NCI-H69 (cell line): ENCODE measurements around the gene CERS4.
"Not testable (repeated sequence)": the region's sequence is repeated elsewhere in the genome, so short reads cannot be mapped to it uniquely, and the experiment has no call there.

Source experiments
- DNase-seq: peaks from one replicate; lab custom pipeline; 2025; lab: John Stamatoyannopoulos, UW

CERS4 gene, protein sequence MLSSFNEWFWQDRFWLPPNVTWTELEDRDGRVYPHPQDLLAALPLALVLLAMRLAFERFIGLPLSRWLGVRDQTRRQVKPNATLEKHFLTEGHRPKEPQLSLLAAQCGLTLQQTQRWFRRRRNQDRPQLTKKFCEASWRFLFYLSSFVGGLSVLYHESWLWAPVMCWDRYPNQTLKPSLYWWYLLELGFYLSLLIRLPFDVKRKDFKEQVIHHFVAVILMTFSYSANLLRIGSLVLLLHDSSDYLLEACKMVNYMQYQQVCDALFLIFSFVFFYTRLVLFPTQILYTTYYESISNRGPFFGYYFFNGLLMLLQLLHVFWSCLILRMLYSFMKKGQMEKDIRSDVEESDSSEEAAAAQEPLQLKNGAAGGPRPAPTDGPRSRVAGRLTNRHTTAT

DNA sequence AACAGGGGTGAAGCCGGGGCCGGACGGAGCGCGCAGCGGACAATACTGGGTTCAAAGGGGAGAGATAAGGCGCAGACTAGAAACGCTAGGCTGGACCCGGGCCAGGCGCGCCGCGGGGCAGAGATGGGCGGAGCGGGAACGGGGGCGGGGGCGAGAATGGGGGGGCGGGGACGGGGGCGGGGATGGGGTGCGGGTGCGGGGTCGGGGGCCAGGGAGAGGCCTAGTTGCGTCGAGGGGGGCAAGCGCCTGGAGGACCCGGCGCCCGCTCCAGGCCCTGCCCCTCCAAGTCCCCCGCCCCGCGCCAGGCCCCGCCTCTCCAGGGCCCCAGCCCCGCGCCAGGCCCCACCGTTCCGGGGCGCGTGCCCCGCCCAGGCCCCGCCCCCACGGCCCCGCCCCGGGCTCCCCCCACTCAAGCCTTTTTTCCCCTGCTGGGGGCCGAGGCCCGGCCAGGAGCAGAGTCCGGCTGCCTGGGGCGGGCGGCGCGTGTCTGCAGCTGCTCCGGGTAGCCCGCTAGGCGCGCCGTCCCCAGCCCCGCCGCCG is at the start of gene CERS4:
Gene CERS4 (plus strand): TSS at position 449 of the 540 bp plus-strand sequence. CDS start 41,707 bp downstream, outside the sequence.
- DNase-seq, result peak; percentile 85

DNA sequence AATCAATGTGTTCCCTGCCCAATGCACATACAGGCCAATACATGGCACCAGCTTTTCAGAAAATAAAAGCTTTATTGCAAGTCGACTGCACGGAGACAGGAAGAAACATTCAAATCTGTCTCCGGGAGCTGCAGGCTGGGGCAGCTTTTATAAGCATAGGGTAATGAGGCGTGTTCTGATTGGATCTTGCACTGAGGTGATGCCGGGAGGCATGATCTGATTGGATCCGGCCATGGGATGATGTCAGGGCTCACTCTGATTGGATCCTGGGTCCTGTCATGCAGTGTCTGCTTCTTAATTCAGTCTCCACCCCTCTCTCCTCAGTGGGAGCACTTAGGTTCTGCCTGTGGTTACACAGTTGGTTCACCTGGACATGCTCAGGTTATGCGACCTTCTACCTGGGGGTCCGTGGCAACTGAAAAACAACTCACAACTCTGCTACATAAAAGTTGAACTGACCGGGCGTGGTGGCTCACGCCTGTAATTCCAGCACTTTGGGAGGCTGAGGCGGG is 48.0 kb upstream of the CERS4 start:
- DNase-seq, result peak; percentile 31

DNA sequence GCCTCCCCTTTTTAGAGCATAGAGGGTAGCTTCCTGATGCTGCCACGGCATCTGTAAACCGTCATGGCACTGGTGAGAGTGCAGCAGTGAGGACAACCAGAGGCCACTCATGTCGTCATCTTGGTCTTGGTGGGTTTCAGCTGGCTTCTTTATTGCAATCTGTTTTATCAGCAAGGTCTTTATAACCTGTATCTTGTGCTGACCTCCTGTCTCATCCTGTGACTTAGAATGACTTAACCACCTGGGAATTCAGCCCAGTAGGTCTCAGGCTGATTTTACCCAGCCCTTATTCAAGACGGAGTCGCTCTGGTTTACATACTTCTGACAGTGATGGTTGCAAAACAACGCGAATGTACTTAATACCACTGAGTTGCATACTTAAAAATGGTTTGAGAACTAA is 45.4 kb upstream of the CERS4 start:
- no peak for DNase-seq

DNA sequence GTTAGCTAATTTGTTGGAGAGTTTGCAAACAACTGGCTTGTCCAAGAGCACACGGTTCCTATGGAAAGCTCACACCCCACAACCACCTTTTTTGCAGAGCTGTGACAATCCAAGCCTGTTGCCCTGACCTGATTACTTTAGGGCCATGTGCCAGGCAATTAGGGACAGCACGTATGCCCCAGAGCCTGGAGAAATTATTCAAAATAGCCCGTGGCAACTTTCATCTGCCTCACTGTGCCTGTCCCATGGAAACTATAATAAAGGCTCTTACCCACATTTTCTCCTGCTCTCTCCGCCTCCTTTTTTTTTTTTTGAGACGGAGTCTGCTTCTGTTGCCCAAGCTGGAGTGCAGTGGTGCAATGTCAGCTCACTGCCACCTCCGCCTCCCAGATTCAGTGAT is 41.2 kb upstream of the CERS4 start:
- no peak for DNase-seq

DNA sequence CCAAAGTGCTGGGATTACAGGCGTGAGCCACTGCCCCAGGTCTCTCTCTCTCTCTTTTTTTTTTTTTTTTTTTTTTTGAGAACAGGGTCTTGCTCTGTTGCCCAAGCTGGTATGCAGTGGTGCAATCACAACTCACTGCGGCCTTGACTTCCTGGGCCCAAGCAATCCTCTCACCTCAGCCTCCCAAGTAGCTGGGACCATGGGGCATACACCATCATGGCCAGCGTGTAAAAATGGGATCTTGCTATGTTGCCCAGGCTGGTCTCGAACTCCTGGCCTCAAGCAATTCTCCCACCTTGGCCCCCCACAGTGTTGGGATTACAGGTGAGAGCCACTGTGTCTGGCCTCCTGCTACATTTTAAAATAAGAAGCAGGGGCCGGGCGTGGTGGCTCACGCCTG is 40.6 kb upstream of the CERS4 start:
- DNase-seq, result no peak

DNA sequence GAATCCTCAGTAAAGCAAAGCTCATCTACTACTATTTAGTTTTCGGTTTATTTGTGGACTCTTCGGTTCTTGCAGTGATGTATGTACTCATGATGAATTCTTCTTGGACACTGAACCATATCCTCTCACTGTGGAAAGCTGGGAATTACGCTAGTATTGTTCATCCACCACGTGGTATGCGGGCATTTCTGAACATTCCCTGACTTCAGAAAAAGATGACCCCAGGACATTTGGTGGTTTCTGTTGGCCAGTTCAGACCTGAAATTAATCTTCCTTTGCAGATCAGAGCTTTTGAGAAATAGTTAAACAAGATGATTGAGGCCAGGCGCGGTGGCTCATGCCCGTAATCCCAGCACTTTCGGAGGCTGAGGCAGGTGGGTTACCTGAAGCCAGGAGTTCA is 34.5 kb upstream of the CERS4 start:
- DNase-seq, result no peak

DNA sequence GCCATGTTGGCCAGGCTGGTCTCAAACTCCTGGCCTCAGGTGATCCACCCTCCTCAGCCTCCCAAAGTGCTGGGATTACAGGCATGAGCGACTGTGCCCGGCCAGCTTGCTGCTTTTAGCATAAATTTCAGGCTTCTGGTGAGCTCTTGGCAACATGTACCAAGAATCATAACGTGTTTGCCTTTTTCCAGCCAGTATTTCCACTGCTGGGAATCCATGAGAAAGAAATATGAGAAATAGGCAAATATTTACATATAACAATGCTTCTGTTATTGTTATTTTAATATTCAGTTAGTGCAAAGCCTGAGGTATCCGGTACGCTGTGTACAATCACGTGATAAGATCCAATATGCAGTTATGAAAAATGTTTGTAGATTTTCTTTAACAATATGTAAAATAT is 29.2 kb upstream of the CERS4 start:
- peak; percentile 21 for DNase-seq

DNA sequence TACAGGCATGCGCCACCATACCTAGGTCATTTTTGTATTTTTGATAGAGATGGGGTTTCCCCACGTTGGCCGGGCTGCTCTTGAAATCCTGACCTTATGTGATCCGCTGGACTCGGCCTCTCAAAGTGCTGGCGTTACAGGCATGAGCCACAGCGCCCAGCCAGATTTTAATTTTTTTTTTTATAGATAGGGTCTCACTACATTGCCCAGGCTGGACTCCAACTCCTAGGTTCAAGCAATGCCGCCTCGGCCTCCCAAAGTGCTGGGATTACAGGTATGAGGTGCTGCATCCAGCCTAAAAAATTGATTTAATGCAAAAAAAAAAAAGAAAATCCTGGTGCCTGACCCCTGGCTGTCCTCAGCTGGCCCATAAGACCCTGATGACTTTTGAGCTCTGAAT is 24.9 kb upstream of the CERS4 start:
- no peak for DNase-seq

DNA sequence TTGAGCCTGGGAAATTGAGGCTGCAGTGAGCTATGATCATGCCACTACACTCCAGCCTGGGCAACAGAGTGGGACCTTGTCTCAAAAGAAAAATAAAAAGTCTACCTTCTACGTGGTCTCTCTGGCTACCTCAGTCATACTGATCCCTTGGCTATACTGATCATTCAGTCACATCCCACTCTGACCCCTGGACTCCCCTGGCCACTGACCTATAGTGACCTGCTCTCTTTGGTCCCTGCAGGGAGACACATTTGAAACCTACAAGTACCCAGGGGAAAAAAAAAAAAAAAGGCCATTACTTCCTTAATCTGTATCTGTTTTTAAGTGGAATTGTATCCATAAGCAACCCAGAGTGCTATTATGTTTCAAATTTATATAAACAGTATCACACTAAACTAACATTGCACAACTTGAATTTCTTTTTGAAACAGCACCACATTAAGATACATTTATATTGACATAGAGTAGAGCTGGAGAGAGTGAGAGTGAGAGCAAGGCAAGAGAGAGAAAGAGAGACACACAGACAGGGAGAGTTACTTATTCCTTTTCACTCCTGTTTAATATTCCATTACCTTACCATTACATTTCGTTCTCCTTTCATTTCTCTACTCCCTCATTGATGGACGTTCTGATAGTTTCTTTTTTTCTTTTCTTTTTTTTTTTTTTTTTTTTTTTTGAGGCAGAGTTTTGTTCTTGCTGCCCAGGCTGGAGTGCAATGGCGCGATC is 23.7 kb upstream of the CERS4 start:
- no peak for DNase-seq

DNA sequence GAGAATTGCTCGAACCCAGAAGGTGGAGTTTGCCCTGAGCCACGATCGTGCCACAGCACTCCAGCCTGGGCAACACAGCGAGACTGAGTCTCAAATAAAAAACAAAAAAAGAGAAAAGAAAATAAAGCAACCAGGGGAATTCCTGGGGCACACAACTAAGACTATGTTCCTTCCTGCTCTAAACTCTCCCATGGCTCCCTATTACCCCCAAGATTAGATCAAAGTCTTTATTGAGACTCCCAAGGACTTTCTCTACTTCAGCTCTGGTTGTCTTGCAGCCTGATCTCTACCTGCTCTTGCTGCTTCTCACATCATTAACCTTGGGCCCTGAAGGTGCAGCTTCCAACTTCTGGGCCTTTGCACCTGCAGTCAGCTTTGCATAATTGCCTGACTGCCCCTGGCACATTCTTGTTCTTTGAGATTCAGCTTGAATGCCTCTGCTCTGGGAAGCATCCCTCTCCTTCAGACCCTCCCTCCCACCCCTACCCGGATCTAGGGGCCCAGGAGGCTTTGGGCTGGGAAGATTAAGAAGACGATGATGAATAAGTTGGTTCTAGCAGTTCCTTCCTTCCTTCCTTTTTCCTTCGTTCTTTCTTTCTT is 16.8 kb upstream of the CERS4 start:
- no peak for DNase-seq

DNA sequence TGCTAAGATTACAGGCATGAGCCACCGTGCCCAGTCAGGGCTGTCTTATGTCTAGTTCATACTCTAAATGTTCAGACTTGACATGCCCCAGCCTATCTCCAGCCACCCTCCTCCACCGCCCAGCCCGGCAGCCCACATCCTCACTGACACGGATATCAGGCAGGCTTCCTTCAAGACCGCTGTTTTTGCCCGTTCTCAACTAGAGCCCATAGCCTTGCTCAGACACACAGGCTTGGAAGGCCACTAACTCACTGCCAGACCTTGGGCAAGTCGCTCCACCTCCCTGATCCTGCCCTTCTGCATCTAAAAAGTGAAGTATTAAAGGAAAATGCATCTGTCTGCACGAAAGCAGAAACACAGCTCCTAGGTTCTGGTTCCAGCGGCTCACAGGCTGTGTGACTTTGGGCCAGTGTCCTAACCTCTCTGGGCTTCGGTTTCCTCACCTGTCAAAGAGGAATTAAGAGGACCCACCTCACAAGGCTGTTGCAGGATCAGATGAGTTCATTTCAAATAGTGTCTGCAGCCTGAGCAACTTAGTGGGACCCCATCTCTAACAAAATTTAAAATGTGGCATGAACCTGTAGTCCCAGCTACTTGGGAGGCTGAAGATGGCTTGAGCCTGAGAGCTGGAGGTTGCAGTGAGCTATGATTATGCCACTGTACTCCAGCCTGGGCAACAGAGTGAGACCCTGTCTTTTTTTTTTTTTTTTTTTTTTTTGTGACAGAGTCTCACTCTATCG is 14.5 kb upstream of the CERS4 start:
- DNase-seq, result no peak

DNA sequence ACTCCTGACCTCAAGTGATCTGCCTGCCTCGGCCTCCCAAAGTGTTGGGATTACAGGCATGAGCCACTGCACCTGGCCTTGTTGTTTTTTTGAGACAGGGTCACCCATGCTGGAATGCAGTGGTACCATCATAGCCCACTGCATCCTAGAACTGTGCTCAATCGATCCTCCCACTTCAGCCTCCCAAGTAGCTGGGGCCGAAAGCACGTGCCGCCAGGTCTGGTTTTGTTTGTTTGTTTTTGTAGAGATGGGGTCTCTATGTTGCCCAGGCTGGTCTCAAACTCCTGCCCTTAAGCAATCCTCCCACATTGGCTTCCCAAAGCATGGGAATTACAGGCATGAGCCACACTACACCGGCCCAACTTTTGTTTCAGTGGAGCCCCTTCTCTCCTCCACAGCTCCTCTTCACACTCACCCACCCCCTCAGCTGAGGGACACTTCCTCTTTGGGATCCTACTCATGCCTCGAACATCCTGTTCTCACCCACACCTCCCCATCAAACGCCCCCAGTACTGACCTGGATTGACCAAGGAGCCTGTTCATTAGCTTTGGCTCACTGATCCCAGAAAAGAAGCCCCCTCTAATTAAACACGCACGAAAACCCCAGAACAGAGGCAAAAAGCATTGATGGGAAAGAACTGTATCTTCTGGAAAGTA is 12.8 kb upstream of the CERS4 start:
- DNase-seq, result no peak

DNA sequence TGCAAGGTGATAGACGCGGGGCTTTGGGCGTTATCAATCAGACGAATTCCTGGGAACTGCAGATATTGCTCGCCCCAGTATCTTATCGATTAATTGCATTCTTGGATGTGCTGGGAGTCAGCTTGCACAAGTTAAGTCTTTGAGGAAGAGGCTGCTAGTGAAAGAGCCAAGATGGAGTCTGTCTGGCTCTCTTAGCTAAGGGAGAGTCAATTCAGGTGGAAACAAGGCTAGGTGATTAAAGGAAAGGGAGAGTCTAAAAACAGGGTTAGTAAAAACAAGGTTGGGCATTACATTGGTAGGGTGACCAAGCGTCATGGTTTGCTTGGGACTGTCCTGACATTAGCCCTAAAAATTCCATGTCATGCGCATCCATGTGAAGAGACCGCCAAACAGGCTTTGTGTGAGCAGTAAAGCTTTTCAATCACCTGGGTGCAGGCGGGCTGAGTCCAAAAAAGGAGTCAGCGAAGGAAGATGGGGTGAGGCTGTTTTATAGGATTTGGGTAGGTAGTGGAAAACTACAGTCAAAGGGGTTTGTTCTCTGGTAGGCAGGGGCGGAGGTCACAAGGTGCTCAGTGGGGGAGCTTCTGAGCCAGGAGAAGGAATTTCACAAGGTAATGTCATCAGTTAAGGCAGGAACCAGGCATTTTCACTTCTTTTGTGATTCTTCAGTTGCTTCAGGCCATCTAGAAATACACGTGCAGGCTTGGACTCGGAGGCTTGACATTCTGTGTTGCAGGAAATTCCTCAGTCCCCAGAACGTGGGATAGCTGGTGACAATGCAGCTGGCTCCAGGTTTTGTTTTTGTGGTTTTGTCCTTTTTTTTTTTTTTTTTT is 5.7 kb upstream of the CERS4 start:
- DNase-seq, result not testable (repeated sequence)

DNA sequence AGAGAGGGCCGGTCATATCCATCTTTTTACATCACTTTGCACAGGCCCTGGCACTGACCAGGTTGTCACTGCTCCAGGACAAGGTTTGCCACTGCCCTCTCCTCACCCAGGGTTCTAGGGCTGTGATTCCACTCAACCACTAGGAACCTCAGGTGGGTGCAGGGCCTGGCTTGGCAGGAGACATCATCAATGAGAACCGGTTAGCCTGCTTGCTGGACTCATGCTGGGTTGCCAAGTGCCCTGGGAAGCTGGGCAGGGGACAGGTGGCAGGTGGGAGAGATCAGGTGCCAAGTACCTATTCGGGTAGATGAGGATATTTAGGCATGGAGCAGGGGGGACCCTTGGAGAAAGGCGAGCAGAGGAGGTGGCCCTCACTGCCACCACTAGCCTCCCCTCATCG is 4.2 kb upstream of the CERS4 start:
- DNase-seq, result peak; percentile 46

DNA sequence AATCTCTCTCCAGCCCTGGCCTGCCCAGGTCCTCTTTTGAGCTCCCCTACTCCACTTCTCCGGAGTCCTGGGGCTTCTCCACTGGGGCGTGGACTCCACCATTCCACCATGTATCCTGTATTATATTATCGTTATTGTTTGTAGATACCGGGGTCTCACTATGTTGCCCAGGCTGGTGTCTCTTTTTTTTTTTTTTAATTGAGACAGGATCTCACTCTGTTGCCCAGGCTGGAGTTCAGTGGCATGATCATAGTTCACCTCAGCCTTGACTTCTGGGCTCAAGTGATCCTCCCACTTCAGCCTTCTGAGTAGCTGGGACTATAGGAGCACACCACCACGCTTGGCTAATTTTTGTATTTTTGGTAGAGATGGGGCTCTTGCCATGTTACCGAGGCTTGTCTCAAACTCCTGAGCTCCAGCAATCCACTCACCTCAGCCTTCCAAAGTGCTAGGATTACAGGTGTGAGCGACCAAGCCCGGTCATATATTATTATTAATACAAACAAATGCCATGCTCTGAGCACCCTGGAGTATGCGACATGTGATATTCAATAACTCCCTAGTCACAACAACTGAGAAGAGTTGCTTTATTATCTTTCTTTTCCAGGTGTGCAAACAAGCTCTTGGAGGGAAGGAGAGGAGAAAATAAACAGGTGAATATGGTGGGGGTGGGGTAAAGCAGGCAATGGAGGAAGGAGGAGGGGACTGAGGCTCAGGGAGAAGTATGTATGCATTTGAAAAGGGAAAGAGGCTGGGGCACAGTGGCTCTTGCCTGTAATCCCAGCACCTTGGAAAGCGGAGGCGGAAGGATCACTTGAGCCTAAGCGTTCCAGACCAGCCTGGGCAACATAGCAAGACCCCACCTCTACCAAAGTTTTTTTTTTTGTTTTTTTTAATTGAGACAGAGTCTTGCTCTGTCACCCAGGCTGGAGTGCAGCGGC is 2.8 kb upstream of the CERS4 start:
- peak; percentile 68 for DNase-seq

DNA sequence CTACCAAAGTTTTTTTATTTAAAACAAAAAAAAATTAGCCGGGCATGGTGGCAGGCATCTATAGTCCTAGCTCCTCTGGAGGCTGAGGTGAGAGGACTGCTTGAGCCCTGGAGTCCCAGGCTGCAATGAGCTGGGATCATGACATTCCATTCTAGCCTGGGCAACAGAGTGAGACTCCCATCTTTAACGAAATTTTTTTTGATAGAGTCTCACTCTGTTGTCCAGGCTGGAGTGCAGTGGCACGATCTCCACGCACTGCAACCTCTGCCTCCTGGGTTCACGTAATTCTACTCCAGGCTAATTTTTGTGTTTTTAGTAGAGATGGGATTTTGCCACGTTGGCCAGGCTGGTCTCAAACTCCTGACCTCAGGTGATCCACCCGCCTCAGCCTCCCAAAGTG is 1.8 kb upstream of the CERS4 start:
- not testable (repeated sequence) for DNase-seq

DNA sequence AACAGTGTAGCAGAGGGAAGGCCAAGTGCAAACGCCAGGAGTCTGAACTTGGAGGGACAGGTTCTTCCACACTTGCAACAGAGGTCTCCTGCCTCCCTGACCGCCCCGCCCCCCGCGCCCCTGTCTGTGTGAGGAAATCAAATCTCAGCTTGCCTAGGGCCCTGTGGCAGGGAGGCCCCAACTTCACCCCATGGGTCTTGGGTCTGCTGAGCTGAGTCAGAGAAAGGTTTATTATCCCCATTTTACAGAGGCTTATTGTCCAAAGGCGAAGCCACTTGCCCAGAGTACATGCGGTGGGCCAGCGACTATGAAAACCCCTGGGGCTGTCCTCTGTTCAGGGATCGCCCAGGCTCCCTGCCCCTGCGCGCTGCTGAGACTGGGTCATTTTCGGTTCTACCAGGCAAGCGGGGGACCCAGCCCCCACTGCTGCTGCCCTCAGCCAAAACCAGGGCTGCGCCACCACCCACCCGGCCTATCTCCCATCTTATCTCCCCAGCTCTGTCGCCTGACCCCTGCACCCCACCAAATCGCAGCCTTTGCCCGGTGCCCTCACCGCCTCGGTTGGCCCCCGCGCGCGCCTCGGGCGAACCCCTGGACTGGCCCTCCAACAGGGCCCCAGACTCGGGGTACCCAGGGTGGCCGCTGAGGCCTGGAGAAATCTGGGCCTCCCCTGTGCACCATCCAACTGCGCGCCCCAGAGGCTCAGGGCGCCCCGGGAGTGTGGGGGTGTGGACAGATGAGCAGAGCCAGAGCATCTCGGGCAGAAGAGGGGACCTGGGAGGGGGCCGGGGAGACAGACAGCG is 850 bp upstream of the CERS4 start:
- DNase-seq, result no peak
